Psoas muscle (tissue), 8 donors: ENCODE data around the gene TSSC4. TPM values are rescaled to one million over a fixed set of nuclear protein-coding genes. Genes with fewer than 3 reads are reported as not detected.

Experiments used
- ATAC-seq, 4 donors: fragments of 200-7000 bp; cut with Tn5 transposase; one replicate each; pipeline ENCODE4 v1.9.1; 2020; ENCODE audit warnings: moderate library complexity in 3 of 4, mild to moderate bottlenecking in 2 of 4
- DNase-seq, 2 donors: peaks; one replicate each; pipeline ENCODE4 v3.0.0-alpha.2; 2020
- H3K27ac ChIP-seq: fragments of 200-600 bp; one replicate; pipeline ENCODE4 v1.8.0; 2022
- H3K27me3 ChIP-seq, 3 donors: fragments of 200-600 bp in 1 of 3; one replicate each; pipeline versions ENCODE4 v1.6.1 to v1.8.0; 2013 to 2022; ENCODE audit warnings: low read length in 2 of 3, mild to moderate bottlenecking in 2 of 3, moderate library complexity in 1 of 3; ENCODE audit not compliant: insufficient read depth in 3 of 3
- H3K36me3 ChIP-seq, 2 donors: fragments of 200-600 bp in 1 of 2; one replicate each; pipeline versions ENCODE4 v1.6.1 to v1.8.0; 2013 to 2022; ENCODE audit warnings: low read depth in 1 of 2, mild to moderate bottlenecking in 1 of 2, moderate library complexity in 1 of 2; ENCODE audit not compliant: insufficient read depth in 1 of 2
- H3K4me1 ChIP-seq: fragments of 200-600 bp; one replicate; pipeline ENCODE4 v1.8.0; 2022
- H3K4me3 ChIP-seq: fragments of 200-600 bp; one replicate; pipeline ENCODE4 v1.8.0; 2022; ENCODE audit warnings: mild to moderate bottlenecking
- H3K9me3 ChIP-seq: fragments of 200-600 bp; one replicate; pipeline ENCODE4 v1.8.0; 2022
- CTCF ChIP-seq: fragments of 200-600 bp; IDR thresholded peaks from one replicate; pipeline ENCODE4 v1.8.0; 2022; ENCODE audit warnings: antibody characterized with exemption
- WGBS, 3 donors: extraction: QIAGEN DNeasy Blood & Tissue Kit; methylation state at CpG; one replicate each; pipeline versions ENCODE4 v1.1.6 to v1.1.7; 2013; 5-methylcytosine and 5-hydroxymethylcytosine counted together
- intact Hi-C, 2 donors: fragments of 100-400 bp; cut with DNase I; formaldehyde crosslinking; loops; one replicate each; pipeline versions ENCODE4 v1.11.0 to v1.14.2; 2022
- long read RNA-seq, 2 donors: library from polyadenylated mRNA; unstranded; transcript quantifications; one replicate each; pipeline ENCODE4 v2.0.0, GENCODE V29; 2021
- polyA plus RNA-seq, 3 donors: library from polyadenylated mRNA; stranded (reverse); fragments of 200-250 nt; gene quantifications; one replicate each; pipeline ENCODE4 v1.2.3, GENCODE V29; 2013
- total RNA-seq, 4 donors: library from RNA; stranded (reverse); fragmentation: NEBNext Ultra II Directional in 2 of 4; extraction: Animal tissue kit (Norgen Biotek cat#: 25700) in 2 of 4; gene quantifications; one replicate each; pipeline versions ENCODE4 v1.2.1 to v1.2.4, GENCODE V29; 2021 to 2023
- donor health status: healthy with polysubstance abuse.
- donor health status: DM: no; HTN: no; CAD: no; lungs with moderate emphysema.
- donor health status: Bipolar disorder and iron deficiency.
- donor health status: healthy.
- donor health status: DM: yes; HTN: yes; CAD: no.
- donor health status: DM: no; HTN: no; CAD: no.
- donor health status: DM: no; HTN: no; CAD: no.
- donor health status: DM: yes; HTN: yes; CAD: no.

The TSSC4 gene
- total RNA-seq (10 to 100 TPM; 43.4 to 65.5 (median 51.7) TPM), polyA plus RNA-seq (100 to 1,000 TPM in 2 of 3 donors, 10 to 100 TPM in 1; 76.6 to 114 (median 107) TPM)
- long read RNA-seq, donor 1, transcript TSSC4-201 (3 exons, 1,686 nt), result major isoform, 42 of 54 reads
- long read RNA-seq, donor 1, partial matches to known transcripts, result 1 of 54 reads
- long read RNA-seq, donor 1, other reads (novel, unspliced or antisense), result 6 of 54 reads
- long read RNA-seq, donor 2, transcript TSSC4-201 (3 exons, 1,686 nt), result major isoform, 93 of 111 reads
- long read RNA-seq, donor 2, partial matches to known transcripts, result 1 of 111 reads
- long read RNA-seq, donor 2, other reads (novel, unspliced or antisense), result 12 of 111 reads

GRCh38 chr11:2400069-2400761 is at the start of gene TSSC4:
TSSC4 (plus strand) TSS chr11:2400750; CDS start chr11:2402634, 1,884 bp downstream.
- Histone ChIP-seq H3K4me3 (peak within 1 kb of the TSS; percentile 86), H3K27ac (peak within 1 kb of the TSS; percentile 98), H3K36me3 (peaks cover 0 to 49% of the 10 kb centered on the region in 2 donors), H3K27me3 (no peaks in the 10 kb centered on the region), H3K9me3 (no peaks in the 10 kb centered on the region), H3K4me1 (peaks cover 25% of the 10 kb centered on the region)
- peak; percentile 91 to 94 (median 92) for ATAC-seq
- intact Hi-C loops, result no loop called here
- WGBS, 3 donors, result 0% methylated on average over 43 to 66 of the region's 66 CpGs
- peak; percentile 90 for TF ChIP-seq CTCF
- DNase-seq, result peak; percentile 100

DNA sequence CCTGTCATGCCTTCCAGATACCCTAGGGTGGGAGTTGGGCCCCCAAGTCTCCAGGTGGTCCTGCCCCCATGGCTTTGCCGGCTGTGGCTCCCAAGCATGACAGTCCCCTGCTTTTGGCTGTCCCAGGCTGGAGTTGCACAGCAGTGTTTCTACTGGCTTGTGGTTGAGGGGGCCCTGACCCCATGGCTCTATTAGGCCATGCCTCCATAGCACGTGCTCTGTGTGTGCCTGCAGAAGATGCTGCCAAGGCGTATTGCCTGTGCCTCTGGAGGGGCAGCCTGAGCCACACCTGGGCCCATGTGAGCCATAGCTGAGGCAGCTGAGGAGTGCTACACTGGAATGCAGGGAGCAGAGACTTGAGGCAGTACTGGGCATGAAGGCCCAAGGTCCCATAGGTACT is 48.8 kb upstream of the TSSC4 start:
- no peaks in the 10 kb centered on the region for H3K36me3 ChIP-seq
- H3K27ac ChIP-seq, result no peak overlapping the region
- WGBS, 3 donors, result 61 to 85% (median 81%) methylated on average over 3 of the region's 3 CpGs
- H3K4me3 ChIP-seq, result no peak overlapping the region
- H3K4me1 ChIP-seq, result no peaks in the 10 kb centered on the region
- intact Hi-C loops, result no loop called here
- H3K27me3 ChIP-seq, result no peaks in the 10 kb centered on the region
- DNase-seq, result no peak
- no peak for ATAC-seq
- TF ChIP-seq CTCF, result no peak
- no peaks in the 10 kb centered on the region for H3K9me3 ChIP-seq

DNA sequence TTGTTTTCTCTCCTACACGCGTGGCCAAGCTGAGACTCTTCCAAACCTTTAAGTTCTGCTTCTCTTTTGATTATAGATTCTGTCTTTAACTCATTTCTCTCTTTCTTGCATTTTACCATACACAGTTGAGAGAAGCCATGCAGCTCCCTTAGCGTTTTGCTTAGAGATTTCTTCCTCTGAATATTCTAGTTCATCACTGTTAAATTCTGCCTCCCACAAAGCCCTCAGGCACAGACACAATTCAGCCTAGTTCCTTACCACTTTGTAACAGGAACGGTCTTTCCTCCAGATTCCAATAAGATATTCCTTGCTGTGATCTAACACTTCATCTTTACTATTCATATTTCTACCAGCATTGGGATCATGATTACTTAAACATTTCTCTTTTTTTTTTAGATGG is 48.1 kb upstream of the TSSC4 start:
- TF ChIP-seq CTCF, result no peak
- WGBS, 3 donors, result 82 to 88% (median 83%) methylated on average over 4 of the region's 4 CpGs
- H3K27ac ChIP-seq, result no peak overlapping the region
- intact Hi-C loops, result no loop called here
- H3K27me3 ChIP-seq, result no peaks in the 10 kb centered on the region
- DNase-seq (no peak), ATAC-seq (no peak)
- no peak overlapping the region for H3K4me3 ChIP-seq
- no peaks in the 10 kb centered on the region for H3K36me3 ChIP-seq
- H3K4me1 ChIP-seq, result no peaks in the 10 kb centered on the region
- no peaks in the 10 kb centered on the region for H3K9me3 ChIP-seq

DNA sequence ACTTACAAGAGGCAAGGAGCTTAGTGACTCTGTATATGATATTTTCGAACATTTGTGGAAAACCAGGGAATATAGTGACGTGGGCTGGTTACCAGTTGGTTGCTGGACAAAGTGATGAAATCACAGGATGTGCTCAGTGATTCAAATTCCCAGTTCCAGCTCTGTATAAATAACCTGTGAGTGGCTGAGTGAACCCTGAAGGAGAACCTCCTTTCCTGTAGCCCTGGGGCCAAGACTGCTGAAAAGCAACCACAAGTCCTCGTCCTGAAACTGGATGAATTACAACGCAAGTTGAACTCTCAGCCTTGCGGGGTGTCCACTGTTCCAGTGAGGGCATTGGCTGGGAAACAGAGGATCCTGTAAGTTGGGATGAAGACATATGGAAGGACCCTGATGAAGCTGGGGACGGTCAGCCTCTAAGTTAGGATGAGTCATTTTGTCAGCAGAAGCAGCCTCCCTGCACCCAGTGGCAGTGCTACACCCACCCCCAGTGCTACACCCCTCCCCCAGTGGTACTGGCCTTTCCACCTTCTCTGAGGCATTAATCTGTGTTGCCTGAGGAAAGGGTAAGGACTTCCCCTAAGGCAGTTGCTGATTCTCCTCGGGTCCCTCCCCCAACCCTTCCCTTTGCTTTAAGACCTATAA is 45.4 kb upstream of the TSSC4 start:
- ATAC-seq, result no peak
- 74 to 84% (median 84%) methylated on average over 7 of the region's 7 CpGs for WGBS, 3 donors

More for the DNA sequence above, 45.4 kb upstream of the TSSC4 start:
- Histone ChIP-seq H3K36me3 (no peaks in the 10 kb centered on the region), H3K27ac (no peak overlapping the region), H3K4me1 (no peaks in the 10 kb centered on the region), H3K4me3 (no peak overlapping the region), H3K27me3 (no peaks in the 10 kb centered on the region), H3K9me3 (no peaks in the 10 kb centered on the region)
- intact Hi-C loops, result no loop called here
- no peak for DNase-seq
- TF ChIP-seq CTCF, result no peak
